Left lobe of liver (tissue), 2 donors: ENCODE data around the gene DLL1. TPM values are rescaled to one million over a fixed set of nuclear protein-coding genes. Genes with fewer than 3 reads are reported as not detected.

ENCODE experiments used
- ATAC-seq: fragments of 200-7000 bp; cut with Tn5 transposase; one replicate; pipeline ENCODE4 v1.9.1; 2020; ENCODE audit warnings: mild to moderate bottlenecking, moderate library complexity
- DNase-seq: peaks from one replicate; pipeline ENCODE4 v3.0.0-alpha.2; 2020; ENCODE audit warnings: low spot score
- total RNA-seq: library from RNA; stranded (reverse); gene quantifications from one replicate; pipeline ENCODE4 v1.2.1, GENCODE V29; 2021
- donor health status: DM: no; HTN: no; CAD: no; lungs with moderate emphysema.
- donor health status: DM: no; HTN: yes; CAD: no.

Gene DLL1
- total RNA-seq, 1 donor from 2014 or later = 4.9 TPM

DNA sequence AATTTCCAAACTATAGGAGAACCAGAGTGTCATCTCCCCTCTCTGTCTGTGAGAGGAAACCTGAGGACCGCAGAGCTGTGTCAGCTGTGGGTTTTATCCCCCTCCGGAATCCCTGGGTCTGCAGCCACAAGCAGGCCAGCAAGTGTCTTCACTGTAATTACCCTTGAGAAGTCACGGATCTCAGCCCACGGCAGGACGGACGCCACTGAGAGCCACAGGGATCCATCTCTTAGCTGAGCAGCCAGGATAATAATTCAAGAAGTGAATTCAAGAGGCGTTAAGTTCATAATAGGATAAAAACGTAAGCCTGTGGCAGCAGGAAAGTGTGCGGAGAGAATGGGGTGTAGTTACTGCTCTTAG, 37.0 kb downstream of the DLL1 start:
- ATAC-seq (no peak), DNase-seq (no peak)

DNA sequence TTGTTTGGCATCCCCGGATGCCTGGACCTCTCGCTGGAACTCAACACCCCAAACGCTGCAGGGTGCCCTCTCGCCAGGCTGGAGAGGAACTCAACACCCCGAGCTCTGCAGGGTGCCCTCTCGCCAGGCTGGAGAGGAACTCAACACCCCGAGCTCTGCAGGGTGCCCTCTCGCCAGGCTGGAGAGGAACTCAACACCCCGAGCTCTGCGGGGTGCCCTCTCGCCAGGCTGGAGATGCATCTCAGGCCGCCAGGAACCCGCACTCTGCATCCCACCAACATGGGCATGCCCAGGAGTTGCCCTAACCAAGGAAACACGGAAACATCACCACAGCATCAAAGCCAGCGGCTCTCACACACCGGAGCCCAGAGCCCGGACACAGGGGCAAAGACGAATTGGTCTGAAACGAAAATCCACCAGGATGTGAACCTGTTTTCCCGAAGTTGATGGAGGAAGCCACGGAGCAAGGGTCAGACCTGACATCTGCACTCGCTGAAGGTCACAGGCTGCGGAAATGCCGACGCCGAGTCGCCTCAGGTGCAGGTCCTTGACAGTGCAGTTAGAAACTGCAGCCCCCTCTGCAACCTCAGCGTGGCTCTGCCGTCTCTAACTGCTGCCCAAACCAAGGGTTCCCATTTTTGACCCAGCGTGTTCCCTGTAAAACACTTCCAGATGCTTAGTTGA, 37.5 kb downstream of the DLL1 start:
- DNase-seq (no peak), ATAC-seq (no peak)

DNA sequence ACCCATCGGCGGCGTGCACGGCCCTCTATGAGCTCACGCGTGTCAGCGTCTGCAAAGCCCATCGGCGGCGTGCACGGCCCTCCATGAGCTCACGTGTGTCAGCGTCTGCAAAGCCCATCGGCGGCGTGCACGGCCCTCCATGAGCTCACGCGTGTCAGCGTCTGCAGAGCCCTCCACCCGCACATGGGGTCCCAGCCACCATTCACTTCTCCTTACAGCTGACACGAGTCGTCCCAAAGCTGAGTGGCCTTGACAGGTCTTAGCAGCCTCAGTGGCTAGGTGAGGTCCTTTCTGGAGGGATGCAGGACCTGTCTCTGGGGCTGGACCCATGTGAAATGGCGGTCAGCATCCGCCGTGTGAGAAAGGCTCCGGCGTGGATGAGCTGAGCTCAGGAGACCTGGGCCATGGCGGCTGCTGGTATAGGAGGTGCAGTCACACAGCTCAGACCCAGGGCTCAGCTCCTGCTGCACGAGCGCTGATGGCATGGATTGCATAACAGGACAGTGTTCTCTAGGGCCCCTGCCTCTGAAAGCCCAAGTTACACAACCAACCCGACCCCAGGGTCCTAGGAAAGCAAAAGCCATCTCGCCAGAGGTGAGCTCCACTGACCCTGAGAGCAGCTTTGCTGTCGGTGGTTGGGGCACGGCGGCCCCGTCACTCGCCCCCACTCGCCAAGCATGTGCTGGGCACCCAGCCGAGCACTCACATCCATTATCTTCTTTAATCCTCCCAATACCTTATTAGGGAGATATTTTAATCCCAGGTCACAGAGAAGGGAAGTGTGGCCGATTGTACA, 38.9 kb downstream of the DLL1 start:
- no peak for ATAC-seq
- no peak for DNase-seq

DNA sequence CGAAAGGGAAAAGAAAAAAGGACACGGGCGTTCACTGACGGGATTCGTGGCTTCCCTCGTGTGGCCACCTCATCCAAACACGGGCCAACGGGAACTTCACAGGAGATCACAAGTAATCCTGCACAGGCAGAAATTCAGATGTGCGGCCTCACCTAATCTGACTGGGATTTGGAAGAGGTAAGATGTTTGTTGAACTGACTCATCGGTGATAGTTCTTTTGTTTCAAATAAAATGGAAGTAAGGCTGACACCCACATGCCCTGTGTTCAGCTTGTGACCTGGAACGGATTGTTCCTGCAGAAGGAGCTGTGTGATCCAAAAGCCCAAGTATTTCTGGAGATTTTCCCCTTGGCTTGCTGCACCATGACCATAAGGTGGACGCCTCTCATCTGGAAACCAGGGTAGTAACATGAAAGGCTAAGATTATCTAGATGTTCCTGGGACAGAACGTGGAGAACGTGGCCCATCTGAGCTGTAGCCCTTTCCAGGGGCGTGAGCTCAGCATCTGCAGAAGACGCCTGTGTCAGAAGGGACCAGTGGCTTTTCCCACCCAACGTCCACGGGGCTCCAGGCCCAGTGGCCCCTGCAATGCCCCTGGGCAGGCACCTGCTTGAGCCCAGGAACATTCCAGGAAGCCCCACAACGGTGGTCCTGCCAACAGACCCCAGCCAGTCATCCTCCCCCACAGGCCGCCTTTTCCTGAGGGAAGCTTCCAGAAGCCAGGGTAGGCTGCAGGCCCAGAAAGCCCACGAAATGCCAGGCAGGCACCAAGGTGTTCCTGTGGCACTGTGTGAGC, 39.7 kb downstream of the DLL1 start:
- DNase-seq (no peak), ATAC-seq (no peak)

DNA sequence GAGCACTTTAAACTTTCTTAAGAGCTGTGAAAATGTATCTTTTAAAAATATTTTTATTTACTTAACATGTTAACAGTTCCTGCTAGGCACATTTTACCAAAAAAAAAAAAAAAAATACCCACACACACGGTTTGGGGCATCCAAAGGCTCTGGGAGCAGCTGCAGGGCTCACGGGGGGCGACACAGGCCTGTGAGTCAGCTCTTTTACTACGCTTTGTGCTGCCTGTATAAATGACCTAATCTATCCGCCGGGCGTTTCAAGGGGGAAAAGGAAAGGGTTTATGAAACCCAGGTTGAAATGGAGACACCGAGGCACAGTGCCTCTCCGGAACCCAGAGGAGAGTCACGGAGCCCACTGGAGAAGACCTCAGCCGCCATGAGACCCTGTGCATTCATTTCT, 40.4 kb downstream of the DLL1 start:
- ATAC-seq = no peak
- DNase-seq = no peak

DNA sequence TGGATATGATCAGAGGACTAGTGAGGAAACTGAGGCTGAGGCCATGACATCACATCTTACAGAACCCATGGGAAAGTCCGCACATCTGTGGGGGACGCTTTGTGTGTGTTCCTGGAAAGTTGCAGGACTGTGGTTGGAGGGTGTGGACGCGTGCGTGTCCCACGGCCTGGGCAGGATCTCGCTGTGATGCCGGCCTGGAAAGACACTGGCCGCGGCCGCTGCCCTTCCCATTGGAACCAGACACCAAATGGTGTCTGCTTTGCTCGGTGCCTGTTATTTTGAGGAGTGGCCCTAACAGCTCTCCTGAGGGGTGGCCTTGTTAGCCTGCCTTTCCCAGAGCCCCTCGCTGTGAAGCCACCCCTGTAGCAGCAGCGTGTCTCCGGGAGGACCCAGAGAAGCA, 41.1 kb downstream of the DLL1 start:
- DNase-seq (no peak), ATAC-seq (no peak)

DNA sequence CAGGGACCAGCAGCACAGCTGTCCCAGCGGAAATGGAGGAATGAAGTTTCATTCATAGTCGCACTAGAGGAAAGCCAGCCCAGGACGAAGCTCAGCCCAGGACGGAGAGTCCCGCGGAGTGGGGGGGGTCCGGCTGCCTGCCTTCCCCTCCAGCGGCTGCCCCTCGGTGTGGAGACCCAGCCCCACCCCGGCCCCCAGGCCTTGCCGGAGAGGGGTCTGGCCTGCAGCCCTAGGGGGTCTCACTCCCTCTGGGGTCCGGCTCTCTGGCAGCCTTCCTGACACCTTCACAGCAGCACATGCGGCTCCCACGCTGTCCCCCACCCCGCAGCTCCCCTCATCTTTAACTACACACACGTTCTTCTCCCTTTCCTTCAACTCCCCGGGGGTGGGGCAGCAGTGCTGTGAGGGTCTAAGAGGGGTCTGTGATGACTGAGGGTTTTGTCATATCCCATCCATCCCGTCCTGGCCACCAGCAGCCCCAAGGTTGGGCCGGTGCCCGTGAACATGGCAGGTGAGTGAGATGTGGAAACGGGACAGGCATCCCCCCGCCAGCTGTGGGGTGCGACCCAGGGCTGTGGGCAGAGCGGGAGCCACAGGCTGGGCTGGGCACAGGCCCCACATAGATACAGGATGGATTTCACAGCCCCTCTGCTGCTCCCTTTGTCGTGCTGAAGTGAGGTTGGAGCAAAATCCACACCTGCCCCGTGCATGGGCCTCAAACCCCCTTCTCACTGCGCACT, 41.8 kb downstream of the DLL1 start:
- ATAC-seq (no peak), DNase-seq (no peak)

DNA sequence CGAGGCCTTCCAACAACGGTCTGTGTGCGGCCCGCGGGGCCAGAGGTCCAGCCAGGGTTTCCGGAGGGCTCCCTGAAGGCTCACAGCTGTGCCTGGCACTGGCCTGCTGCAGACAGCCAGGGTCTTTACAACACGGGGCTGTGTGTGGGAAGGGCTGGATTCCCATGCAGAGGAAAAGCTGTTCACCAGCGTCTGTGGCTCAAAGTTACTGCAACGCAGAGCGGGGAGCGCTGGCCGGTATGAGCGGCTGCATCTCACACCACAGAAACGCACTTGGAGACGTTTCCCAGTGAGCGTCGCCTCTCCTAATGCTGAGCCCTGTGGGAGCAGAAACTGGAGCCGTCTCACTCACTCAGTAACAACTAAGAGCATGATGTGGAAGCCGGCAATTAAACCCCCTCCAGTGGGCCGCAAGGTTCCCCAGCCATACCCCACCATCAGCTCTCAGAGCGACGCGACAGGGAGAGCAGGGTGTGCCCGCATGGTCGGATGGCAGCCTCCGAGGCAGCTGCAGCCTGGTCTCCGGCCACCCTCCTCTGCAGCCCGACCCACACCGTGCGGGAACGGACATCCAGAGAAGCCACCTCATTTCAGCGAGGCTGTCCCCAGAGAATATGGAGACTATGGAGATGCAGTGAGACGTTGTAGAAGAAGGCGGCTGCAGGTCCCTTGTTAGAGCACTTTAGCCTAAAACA, 42.6 kb downstream of the DLL1 start:
- ATAC-seq (no peak), DNase-seq (no peak)

DNA sequence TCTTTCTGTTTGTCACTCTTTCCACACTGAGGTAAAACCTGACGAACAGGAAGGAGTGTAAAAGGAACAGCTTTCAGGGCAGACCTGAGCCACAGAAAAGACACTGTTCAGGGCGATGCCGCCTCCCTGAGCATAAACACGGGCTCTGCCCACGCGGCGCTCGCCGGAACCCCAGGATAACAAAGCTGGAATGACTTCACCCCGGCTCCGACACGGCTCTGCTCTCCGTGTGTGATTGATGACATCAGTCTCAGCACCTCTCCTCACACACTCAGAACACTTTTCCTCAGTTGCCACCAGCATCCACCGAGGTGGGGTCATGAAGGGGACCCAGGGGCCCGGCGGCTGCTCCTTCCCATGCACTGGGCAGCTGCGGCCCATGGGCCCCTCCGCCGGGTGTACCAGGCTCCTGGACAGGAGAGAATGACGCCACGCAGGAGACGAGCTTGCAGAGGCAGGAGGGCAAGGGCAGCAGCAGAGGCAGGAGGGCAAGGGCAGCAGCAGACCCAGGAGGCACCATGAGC, 43.6 kb downstream of the DLL1 start:
- DNase-seq = no peak
- ATAC-seq = no peak

DNA sequence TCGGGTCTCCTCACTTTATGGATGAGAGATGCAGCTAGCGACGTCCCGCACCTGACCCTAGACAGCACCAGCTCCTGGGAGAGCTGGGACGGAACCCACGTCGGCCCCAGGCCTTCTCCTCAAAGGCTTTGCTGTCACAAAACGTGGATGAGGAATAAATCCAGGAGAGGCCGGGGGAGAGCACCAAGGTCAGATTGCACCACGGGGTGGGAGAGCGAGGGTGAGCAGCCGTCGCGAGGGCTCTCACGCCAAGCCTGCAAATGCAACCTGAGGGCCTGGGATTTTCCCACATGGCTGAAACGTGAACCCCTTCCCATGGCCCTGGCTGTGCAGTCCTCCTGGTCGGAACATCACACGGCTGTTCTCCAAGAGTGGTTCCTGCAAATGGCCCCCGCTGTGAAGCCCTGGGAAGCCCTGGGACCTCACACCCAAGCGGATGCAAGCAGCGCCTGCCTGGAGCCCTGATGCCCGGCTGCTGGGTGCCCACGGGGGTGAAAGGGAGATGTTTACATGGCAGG, 45.3 kb downstream of the DLL1 start:
- ATAC-seq (no peak), DNase-seq (no peak)

DNA sequence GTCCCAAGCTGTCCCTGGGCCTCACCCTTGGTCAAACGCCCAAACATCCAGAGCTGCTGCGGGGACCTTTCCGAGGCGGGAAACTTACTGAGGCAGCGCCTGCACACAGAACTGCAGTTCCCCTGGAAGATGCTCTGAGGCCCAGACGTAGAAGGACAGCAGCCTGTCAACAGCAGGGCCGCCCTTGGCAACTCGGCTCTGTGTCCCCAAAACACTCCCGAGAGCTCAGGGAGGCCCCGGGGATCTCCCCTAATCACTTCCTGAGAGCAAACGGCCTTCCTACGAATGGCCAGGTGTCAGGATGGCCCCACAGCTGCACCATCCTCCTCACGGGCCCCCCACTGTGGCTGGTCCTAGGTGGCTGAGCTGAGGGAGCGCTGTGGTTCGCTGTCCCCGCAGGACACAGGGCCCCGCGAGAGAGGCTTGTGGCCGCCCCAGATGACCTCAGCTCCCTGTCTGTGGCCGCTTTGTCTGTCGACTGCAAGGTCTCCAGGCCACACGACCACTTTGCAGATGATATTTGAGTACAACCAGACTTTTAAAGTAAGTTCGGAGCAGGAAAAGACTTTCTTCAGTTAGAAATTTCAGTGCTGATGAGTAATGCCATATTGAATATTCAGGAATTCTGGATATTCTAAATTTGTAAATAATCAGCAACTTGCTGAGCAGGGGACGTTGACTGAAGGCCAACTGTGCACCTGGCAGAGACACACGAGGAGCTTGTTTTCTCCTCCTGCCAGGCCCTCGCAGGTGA, 46.0 kb downstream of the DLL1 start:
- ATAC-seq (no peak), DNase-seq (no peak)

DNA sequence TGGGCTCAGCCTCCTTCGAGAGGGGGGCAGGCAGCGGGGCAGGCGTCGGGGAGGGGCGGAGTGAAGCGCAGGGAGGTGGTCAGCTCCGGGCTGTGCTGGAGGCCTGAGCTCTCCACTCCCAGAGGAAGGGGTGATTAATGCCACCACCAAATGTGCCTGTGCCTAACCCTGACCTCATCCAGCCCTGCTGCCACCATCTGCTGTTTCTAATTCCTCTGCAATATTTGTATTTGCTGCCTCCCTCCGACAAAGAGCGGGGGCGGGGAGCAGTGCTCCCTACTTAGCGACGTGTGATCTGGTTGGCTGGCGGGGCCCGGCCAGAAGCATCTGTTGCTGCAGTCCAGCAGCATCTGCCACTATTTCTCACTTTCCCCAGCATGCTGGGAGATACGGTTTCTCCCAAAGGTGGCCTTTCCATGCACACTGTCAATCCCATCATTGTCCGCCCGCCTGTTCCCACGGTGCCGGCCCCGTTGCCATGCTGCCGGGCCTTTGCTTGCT, 47.0 kb downstream of the DLL1 start:
- ATAC-seq = no peak
- DNase-seq = no peak

DNA sequence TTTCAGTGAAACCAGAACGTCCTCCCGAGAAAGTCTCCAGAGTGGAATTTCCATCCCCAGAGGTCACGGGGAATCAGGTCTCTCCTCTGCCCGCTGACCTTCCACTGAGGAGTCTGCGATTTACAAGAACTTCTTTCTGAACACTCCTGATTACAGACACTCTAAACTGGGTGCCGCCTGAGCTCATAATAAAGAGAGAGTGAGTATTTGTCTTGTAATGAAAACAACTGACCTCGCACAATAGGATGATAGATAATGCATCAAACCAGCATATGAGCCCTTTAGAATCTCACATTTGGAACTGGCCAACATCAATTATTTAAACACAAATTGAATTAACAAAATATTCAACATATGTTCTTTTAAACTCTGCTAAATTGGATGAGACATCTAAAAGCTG, 47.5 kb downstream of the DLL1 start:
- DNase-seq (no peak), ATAC-seq (no peak)

DNA sequence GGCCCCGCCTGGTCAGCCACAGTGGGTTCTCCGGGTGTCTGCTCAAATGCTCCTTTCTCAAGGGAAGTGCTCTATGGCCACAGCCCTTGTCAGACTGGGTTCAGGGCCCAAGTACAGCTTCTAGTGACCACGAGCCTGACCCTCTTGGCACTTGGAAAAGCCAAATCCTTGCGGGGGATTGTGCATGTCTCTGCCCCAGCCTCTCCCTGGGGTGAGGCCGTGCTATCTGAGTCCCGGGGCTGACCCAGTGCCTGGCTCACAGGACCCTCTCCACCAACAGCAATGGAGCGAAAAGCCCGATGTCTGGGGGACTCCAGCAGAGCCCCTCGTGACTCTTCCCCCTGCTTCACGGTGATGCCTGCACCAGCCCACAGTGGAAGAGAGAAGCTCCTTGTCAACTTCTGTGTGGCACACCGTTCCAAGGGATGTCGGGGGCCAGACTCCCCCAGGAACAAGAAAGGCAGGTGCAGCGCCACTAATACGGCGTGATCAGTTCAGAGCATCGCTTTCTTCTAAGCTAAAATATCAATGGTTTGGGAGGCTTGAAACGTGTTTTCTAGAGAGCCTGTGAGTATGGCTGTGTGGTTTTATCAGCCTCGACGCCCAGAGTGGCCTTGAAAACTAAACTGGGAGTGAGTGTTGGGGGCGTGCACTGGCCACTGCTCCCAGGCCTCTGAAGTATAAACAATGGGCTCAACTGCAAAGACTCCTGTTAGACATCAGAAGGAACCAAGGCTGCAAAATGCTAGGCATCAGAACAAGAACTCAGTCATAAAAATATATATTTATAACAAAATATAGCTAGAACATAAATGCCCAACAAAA, 51.9 kb downstream of the DLL1 start:
- DNase-seq = no peak

DNA sequence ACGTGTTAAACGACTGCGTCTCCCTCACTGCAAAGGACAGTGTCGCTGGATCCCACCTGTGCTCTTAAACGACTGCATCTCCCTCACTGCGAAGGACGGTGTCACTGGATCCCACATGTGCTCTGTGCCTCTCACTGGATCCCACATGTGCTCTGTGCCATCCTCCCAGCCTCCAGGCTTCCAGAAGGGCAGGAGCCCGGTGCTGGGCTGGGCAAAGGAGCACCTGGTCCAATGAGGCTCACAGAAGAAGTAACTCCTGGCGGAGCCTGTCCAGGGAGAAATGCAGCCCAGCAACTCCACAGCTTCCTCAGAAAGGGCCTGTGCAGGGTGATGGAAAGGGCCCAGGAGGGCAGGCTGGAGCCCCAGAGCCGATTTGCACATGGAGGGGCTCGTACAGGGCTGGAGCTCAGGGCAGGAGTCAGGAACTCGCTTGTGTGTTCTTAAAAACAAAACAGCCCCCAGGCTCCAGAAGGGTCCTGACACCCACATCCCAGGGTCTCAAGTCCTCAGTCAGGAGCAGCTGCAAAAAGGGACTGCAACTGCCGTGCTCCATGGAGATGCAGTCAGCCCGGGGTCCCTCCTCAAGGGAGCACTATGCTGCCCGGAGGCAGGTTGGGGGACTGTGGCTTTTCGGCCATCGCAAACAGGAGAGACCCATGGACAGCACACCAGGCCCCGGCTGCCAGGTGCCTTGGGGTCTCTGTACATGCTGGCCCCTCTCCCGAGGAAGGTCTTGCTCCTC, 52.7 kb downstream of the DLL1 start:
- no peak for DNase-seq
- ATAC-seq = no peak

More for the DNA sequence above, 51.9 kb downstream of the DLL1 start:
- no peak for ATAC-seq

DNA sequence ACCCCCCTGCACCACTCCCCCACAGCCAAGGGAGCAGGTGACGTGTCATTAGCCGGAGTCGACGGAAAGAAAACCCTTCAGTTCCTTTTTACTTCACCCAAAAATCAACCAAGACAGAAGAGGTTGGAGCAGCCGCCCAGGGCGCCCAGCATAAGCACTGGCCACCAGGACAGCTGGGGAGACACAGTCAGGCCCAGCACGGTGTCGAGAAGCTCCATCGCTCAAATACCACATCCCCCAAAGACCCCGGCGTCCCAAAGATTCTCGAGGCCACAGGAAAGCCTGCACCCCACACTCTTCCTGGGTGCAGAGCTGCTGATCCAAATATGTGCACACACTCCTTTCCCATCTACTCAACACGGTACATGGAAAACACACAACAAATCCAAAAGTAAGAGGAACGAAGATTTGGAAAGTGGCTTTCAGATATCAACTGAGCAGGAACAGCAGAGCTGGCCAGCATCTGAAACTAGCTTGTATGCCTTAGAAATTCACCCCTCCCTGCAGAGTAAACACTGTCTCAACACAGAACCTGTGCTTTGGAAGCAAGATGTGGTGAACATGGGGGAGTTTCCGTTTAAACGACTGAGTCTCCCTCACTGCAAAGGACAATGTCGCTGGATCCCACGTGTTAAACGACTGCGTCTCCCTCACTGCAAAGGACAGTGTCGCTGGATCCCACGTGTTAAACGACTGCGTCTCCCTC, 54.6 kb downstream of the DLL1 start:
- ATAC-seq (no peak), DNase-seq (no peak)
